Spleen (tissue), 11 donors: ENCODE measurements around the gene HOXD11. TPM values are rescaled to one million over a fixed set of nuclear protein-coding genes. Genes with fewer than 3 reads are reported as not detected.

ENCODE experiments used
- DNase-seq: peaks from one replicate; pipeline ENCODE4 v3.0.0-alpha.2; 2020
- H3K27ac ChIP-seq, 8 donors: fragments of 200-600 bp; sonication (generic) in 7 of 8; 1 replicate in 4 of 8; 2 replicates in 4 of 8; pipeline versions ENCODE4 v1.5.0 to v1.8.0; 2016 to 2021; ENCODE audit warnings: inconsistent platforms in 4 of 8, mild to moderate bottlenecking in 4 of 8, moderate library complexity in 1 of 8
- H3K27me3 ChIP-seq, 7 donors: fragments of 200-600 bp; sonication (generic) in 6 of 7; replicated peaks in 1 of 7; 1 replicate in 4 of 7; 2 replicates in 3 of 7; pipeline versions ENCODE4 v1.5.0 to v1.8.0; 2016 to 2021; ENCODE audit warnings: inconsistent platforms in 3 of 7, mild to moderate bottlenecking in 1 of 7
- H3K36me3 ChIP-seq, 6 donors: fragments of 200-600 bp; sonication (generic) in 5 of 6; 1 replicate in 4 of 6; 2 replicates in 2 of 6; pipeline versions ENCODE4 v1.5.0 to v1.8.0; 2016 to 2021; ENCODE audit warnings: inconsistent platforms in 2 of 6
- H3K4me1 ChIP-seq, 6 donors: fragments of 200-600 bp; sonication (generic) in 5 of 6; 1 replicate in 3 of 6; 2 replicates in 3 of 6; pipeline versions ENCODE4 v1.5.0 to v1.8.0; 2016 to 2021; ENCODE audit warnings: inconsistent platforms in 3 of 6
- H3K4me3 ChIP-seq, 8 donors: fragments of 200-600 bp; sonication (generic) in 7 of 8; 1 replicate in 4 of 8; 2 replicates in 4 of 8; pipeline versions ENCODE4 v1.5.0 to v1.8.0; 2016 to 2021; ENCODE audit warnings: inconsistent platforms in 4 of 8, mild to moderate bottlenecking in 4 of 8, moderate library complexity in 2 of 8
- H3K9me3 ChIP-seq, 8 donors: fragments of 200-600 bp; sonication (generic) in 7 of 8; 1 replicate in 4 of 8; 2 replicates in 4 of 8; pipeline versions ENCODE4 v1.5.0 to v1.8.0; 2016 to 2021; ENCODE audit warnings: inconsistent platforms in 4 of 8
- CTCF ChIP-seq, 11 experiments: fragments of 200-600 bp in 7 of 11; fragments of 450-650 bp in 4 of 11; sonication (generic) in 4 of 11; IDR thresholded peaks in 8 of 11; conservative IDR thresholded peaks in 3 of 11; 1 replicate in 7 of 11; 2 replicates in 4 of 11; pipeline versions ENCODE4 v1.4.0 to v1.8.0; 2016 to 2021; ENCODE audit warnings: antibody characterized with exemption in 11 of 11, inconsistent platforms in 4 of 11, mild to moderate bottlenecking in 1 of 11
- POLR2A ChIP-seq, 3 donors: fragments of 450-650 bp; IDR thresholded peaks; one replicate each; pipeline ENCODE4 v1.5.1; 2017; ENCODE audit warnings: antibody characterized with exemption in 3 of 3, mild to moderate bottlenecking in 1 of 3
- POLR2AphosphoS5 ChIP-seq, 3 donors: sonication (generic); formaldehyde crosslinking; IDR thresholded peaks; one replicate each; pipeline ENCODE4 v1.5.1; 2017; ENCODE audit warnings: antibody characterized with exemption in 3 of 3
- WGBS, 5 donors: extraction: QIAGEN DNeasy Blood & Tissue Kit in 3 of 5; methylation state at CpG; one replicate each; pipeline versions ENCODE4 v1.1.5 to v1.1.7; 2013 to 2018; 5-methylcytosine and 5-hydroxymethylcytosine counted together
- intact Hi-C: fragments of 100-400 bp; cut with DNase I; formaldehyde crosslinking; loops from one replicate; pipeline ENCODE4 v1.15.0; 2023; ENCODE audit warnings: low total_unique reads
- polyA plus RNA-seq, 3 donors: library from polyadenylated mRNA; stranded (reverse); fragments of 200-250 nt; gene quantifications; one replicate each; pipeline ENCODE4 v1.2.1, GENCODE V29; 2013
- total RNA-seq, 7 donors: library from RNA; depleted of rRNA in 3 of 7; stranded (reverse); fragments of >200 nt in 3 of 7; fragmentation: NEBNext Ultra II Directional in 4 of 7; extraction: Animal tissue kit (Norgen Biotek cat#: 25700) in 4 of 7; gene quantifications; one replicate each; pipeline versions ENCODE4 v1.1.0 to v1.2.1, GENCODE V29; 2016 to 2021
- donor health status: healthy with polysubstance abuse.
- donor health status: DM: no; HTN: no; CAD: no; lungs with moderate emphysema.
- donor health status: DM: no; HTN: no; CAD: no.
- donor health status: Bipolar disorder and iron deficiency.
- donor health status: healthy.
- donor health status: DM: no; HTN: no; CAD: no.
- donor health status: DM: yes; HTN: yes; CAD: no.

Gene HOXD11
- total and polyA plus RNA-seq, 10 donors: not detected

- H3K27ac ChIP-seq: peak overlapping the region in 7 of 8 donors; percentile 78 to 93 (median 86)
- H3K4me3 ChIP-seq: peak overlapping the region; percentile 4 to 71 (median 40)
- intact Hi-C loops: no loop called here
- no peak for TF ChIP-seq POLR2A (IDR thresholded peaks at IDR 0.05)
- TF ChIP-seq POLR2AphosphoS5 (IDR thresholded peaks at IDR 0.05): no peak
- no peak for TF ChIP-seq CTCF (IDR thresholded peaks at IDR 0.05 in 8 of 11, conservative IDR thresholded peaks at IDR 0.05 in 3 of 11)
- H3K9me3 ChIP-seq: no peaks in the 10 kb centered on the region
- no peak for DNase-seq
- no peaks in the 10 kb centered on the region for H3K36me3 ChIP-seq
- H3K27me3 ChIP-seq: peaks cover 0 to 100% (median 93%) of the 10 kb centered on the region in 7 donors
- 12 to 22% (median 19%) methylated on average over 4 of the region's 4 CpGs for WGBS, 5 donors
- peaks cover 0 to 95% (median 56%) of the 10 kb centered on the region in 6 donors for H3K4me1 ChIP-seq
These were observed 24.7 kb downstream of the HOXD11 start for GRCh38 chr2:176131848-176132158.

- H3K27me3 ChIP-seq: peaks cover 0 to 100% (median 96%) of the 10 kb centered on the region in 7 donors
- no peaks in the 10 kb centered on the region for H3K36me3 ChIP-seq
- H3K27ac ChIP-seq: peak overlapping the region in 7 of 8 donors; percentile 78 to 93 (median 86)
- DNase-seq: no peak
- no peak for TF ChIP-seq CTCF (IDR thresholded peaks at IDR 0.05 in 8 of 11, conservative IDR thresholded peaks at IDR 0.05 in 3 of 11)
- TF ChIP-seq POLR2AphosphoS5 (IDR thresholded peaks at IDR 0.05): no peak
- no peak for TF ChIP-seq POLR2A (IDR thresholded peaks at IDR 0.05)
- intact Hi-C loops: no loop called here
- H3K9me3 ChIP-seq: no peaks in the 10 kb centered on the region
- H3K4me1 ChIP-seq: peaks cover 0 to 91% (median 57%) of the 10 kb centered on the region in 6 donors
- peak overlapping the region in 6 of 8 donors; percentile 31 to 71 (median 42) for H3K4me3 ChIP-seq
- WGBS, 5 donors: 10 to 21% (median 11%) methylated on average over 33 of the region's 33 CpGs
These were observed 25.4 kb downstream of the HOXD11 start for GRCh38 chr2:176132205-176133171.

GRCh38 chr2:176133389-176133788 is 26.3 kb downstream of the HOXD11 start:
- Histone ChIP-seq H3K27ac (peak overlapping the region in 5 of 8 donors; percentile 86 to 93 (median 87)), H3K36me3 (no peaks in the 10 kb centered on the region), H3K4me3 (peak overlapping the region in 1 of 8 donors; percentile 71), H3K9me3 (no peaks in the 10 kb centered on the region), H3K4me1 (peaks cover 0 to 82% (median 51%) of the 10 kb centered on the region in 6 donors), H3K27me3 (peaks cover 0 to 100% (median 96%) of the 10 kb centered on the region in 7 donors)
- TF ChIP-seq POLR2A (IDR thresholded peaks at IDR 0.05) (no peak), POLR2AphosphoS5 (IDR thresholded peaks at IDR 0.05) (no peak), CTCF (IDR thresholded peaks at IDR 0.05 in 8 of 11, conservative IDR thresholded peaks at IDR 0.05 in 3 of 11) (no peak)
- intact Hi-C loops: no loop called here
- DNase-seq: no peak

- Histone ChIP-seq H3K4me1 (peaks cover 0 to 80% (median 45%) of the 10 kb centered on the region in 6 donors), H3K27me3 (peaks cover 0 to 100% (median 96%) of the 10 kb centered on the region in 7 donors), H3K27ac (peak overlapping the region in 5 of 8 donors; percentile 5 to 93 (median 87)), H3K9me3 (no peaks in the 10 kb centered on the region), H3K36me3 (no peaks in the 10 kb centered on the region), H3K4me3 (no peak overlapping the region)
- DNase-seq: no peak
- WGBS, 5 donors: 51 to 60% (median 57%) methylated on average over 4 of the region's 4 CpGs
- intact Hi-C loops: no loop called here
- TF ChIP-seq CTCF (IDR thresholded peaks at IDR 0.05 in 8 of 11, conservative IDR thresholded peaks at IDR 0.05 in 3 of 11): no peak
- TF ChIP-seq POLR2A (IDR thresholded peaks at IDR 0.05): no peak
- TF ChIP-seq POLR2AphosphoS5 (IDR thresholded peaks at IDR 0.05): no peak
These were observed 27.0 kb downstream of the HOXD11 start for GRCh38 chr2:176134035-176134434.
